ENCODE results near the gene OR2AE1. TPM values are rescaled to one million over a fixed set of nuclear protein-coding genes. Genes with fewer than 3 reads are reported as not detected.

The OR2AE1 gene
- total and polyA plus RNA-seq, 9 of the 15 experiments (the other 6 are each of a cell fraction or from before 2014, with no cell fraction given): 0.27 TPM; not detected in 8

DNA sequence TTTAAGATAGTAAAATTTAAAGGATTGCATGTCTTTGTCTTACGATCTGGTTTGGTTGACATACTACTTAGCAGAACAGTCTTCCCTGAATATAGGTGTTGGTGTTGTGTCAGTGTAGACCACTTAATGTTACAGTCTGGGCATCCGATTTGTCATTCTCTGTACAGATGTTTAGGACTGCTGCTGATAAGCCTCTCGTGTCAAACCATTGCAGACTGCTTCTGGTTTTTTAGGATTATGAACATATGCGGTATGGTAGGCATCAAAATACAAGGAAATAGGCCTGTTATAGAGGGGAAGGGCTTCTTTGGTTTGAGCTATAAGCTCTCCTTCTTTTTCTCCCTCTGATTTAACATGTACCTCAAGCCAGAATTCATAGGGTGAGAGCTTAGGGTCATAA is 41.6 kb downstream of the OR2AE1 start (continued):
- TF ChIP-seq CREM (IDR thresholded peaks at IDR 0.05; ENCODE audit: low read depth) (peak; percentile 88), MXI1 (IDR thresholded peaks at IDR 0.05; ENCODE audit: low read depth, low read length) (peak; percentile 76; the same call in 1 of the 2 replicates), EP300 (IDR thresholded peaks at IDR 0.05; ENCODE audit: low read length) (peak; percentile 99), RAD51 (IDR thresholded peaks at IDR 0.05; ENCODE audit: borderline replicate concordance, low read depth) (peak; percentile 57; the same call in 1 of the 2 replicates), KHSRP (IDR thresholded peaks at IDR 0.05) (peak; percentile 88), RAD21 (CRISPR knock-in tag; conservative IDR thresholded peaks at IDR 0.05 in 1 of 2, IDR thresholded peaks at IDR 0.05 in 1 of 2) (peak in 1 of 2 experiments; percentile 37; a peak in 2 of 4 replicates), ZNF311 (CRISPR knock-in tag; IDR thresholded peaks at IDR 0.05) (peak; percentile 35; the same call in 1 of the 2 replicates), ZNF586 (CRISPR knock-in tag; conservative IDR thresholded peaks at IDR 0.05) (no peak), CCNT2 (IDR thresholded peaks at IDR 0.05; ENCODE audit: borderline replicate concordance, extremely low read depth, insufficient read length, low read depth, low read length) (peak; percentile 92), KDM1A (IDR thresholded peaks at IDR 0.05) (peak; percentile 96 to 97), MAZ (CRISPR knock-in tag; conservative IDR thresholded peaks at IDR 0.05 in 1 of 2, IDR thresholded peaks at IDR 0.05 in 1 of 2) (0 out of 4 replicates have a peak, but pooled peaks of 1 of the 2 experiments have one; percentile 31), HDAC1 (IDR thresholded peaks at IDR 0.05) (peak in 1 of 2 experiments; percentile 90; a peak in 2 of 4 replicates), JUND (IDR thresholded peaks at IDR 0.05; ENCODE audit: borderline replicate concordance, low read depth, low read length) (peak; percentile 88), JUND (tag; IDR thresholded peaks at IDR 0.05; ENCODE audit: borderline replicate concordance, low read depth, low read length) (peak; percentile 83; the same call in 2 of the 3 replicates), EHMT2 (IDR thresholded peaks at IDR 0.05) (peak; percentile 92), STAT5A (IDR thresholded peaks at IDR 0.05; ENCODE audit: borderline replicate concordance, low read length) (peak; percentile 98), ZNF23 (CRISPR knock-in tag; IDR thresholded peaks at IDR 0.05) (no peak), CTBP1 (IDR thresholded peaks at IDR 0.05; ENCODE audit: borderline replicate concordance) (peak; percentile 71; the same call in 1 of the 2 replicates), BRD9 (IDR thresholded peaks at IDR 0.05; ENCODE audit: low read depth, partially characterized antibody) (peak; percentile 95)
- TF ChIP-seq, protein P1, sequence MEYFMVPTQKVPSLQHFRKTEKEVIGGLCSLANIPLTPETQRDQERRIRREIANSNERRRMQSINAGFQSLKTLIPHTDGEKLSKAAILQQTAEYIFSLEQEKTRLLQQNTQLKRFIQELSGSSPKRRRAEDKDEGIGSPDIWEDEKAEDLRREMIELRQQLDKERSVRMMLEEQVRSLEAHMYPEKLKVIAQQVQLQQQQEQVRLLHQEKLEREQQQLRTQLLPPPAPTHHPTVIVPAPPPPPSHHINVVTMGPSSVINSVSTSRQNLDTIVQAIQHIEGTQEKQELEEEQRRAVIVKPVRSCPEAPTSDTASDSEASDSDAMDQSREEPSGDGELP (CRISPR knock-in tag; IDR thresholded peaks at IDR 0.05; ENCODE audit: borderline replicate concordance): peak; percentile 18; the same call in 1 of the 2 replicates
- TF ChIP-seq, protein P2, sequence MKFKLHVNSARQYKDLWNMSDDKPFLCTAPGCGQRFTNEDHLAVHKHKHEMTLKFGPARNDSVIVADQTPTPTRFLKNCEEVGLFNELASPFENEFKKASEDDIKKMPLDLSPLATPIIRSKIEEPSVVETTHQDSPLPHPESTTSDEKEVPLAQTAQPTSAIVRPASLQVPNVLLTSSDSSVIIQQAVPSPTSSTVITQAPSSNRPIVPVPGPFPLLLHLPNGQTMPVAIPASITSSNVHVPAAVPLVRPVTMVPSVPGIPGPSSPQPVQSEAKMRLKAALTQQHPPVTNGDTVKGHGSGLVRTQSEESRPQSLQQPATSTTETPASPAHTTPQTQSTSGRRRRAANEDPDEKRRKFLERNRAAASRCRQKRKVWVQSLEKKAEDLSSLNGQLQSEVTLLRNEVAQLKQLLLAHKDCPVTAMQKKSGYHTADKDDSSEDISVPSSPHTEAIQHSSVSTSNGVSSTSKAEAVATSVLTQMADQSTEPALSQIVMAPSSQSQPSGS (CRISPR knock-in tag; IDR thresholded peaks at IDR 0.05): no peak
- TF ChIP-seq, protein P3, sequence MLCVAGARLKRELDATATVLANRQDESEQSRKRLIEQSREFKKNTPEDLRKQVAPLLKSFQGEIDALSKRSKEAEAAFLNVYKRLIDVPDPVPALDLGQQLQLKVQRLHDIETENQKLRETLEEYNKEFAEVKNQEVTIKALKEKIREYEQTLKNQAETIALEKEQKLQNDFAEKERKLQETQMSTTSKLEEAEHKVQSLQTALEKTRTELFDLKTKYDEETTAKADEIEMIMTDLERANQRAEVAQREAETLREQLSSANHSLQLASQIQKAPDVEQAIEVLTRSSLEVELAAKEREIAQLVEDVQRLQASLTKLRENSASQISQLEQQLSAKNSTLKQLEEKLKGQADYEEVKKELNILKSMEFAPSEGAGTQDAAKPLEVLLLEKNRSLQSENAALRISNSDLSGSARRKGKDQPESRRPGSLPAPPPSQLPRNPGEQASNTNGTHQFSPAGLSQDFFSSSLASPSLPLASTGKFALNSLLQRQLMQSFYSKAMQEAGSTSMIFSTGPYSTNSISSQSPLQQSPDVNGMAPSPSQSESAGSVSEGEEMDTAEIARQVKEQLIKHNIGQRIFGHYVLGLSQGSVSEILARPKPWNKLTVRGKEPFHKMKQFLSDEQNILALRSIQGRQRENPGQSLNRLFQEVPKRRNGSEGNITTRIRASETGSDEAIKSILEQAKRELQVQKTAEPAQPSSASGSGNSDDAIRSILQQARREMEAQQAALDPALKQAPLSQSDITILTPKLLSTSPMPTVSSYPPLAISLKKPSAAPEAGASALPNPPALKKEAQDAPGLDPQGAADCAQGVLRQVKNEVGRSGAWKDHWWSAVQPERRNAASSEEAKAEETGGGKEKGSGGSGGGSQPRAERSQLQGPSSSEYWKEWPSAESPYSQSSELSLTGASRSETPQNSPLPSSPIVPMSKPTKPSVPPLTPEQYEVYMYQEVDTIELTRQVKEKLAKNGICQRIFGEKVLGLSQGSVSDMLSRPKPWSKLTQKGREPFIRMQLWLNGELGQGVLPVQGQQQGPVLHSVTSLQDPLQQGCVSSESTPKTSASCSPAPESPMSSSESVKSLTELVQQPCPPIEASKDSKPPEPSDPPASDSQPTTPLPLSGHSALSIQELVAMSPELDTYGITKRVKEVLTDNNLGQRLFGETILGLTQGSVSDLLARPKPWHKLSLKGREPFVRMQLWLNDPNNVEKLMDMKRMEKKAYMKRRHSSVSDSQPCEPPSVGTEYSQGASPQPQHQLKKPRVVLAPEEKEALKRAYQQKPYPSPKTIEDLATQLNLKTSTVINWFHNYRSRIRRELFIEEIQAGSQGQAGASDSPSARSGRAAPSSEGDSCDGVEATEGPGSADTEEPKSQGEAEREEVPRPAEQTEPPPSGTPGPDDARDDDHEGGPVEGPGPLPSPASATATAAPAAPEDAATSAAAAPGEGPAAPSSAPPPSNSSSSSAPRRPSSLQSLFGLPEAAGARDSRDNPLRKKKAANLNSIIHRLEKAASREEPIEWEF (CRISPR knock-in tag; IDR thresholded peaks at IDR 0.05): no peak

All from K562 (cell line).